ENCODE results near the gene CTSZ.
"Not testable (repeated sequence)": the region's sequence is repeated elsewhere in the genome, so short reads cannot be mapped to it uniquely, and the experiment has no call there.

The CTSZ gene

DNA sequence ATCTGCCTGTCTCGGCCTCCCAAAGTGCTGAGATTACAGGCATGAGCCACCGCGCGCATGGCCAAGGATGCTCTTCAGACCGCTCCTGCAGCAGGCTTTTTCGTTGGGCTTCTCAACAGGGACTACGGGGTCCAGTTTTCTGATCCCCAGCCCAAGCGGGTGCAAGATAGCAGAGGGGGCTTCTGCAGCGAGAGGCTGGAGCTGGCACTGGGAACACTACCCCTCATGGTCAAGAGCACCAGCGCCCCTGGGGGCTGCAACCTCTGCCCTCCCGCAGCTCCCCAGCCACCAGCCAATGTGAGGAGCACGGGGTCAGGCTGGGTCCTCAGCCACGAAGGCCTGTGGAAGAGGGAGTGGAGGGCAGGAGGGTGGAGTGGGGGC, 6.0 kb downstream of the CTSZ start:
- no peak for DNase-seq (ENCODE audit: low read depth in 4 of 4, low spot score in 1 of 4)

DNA sequence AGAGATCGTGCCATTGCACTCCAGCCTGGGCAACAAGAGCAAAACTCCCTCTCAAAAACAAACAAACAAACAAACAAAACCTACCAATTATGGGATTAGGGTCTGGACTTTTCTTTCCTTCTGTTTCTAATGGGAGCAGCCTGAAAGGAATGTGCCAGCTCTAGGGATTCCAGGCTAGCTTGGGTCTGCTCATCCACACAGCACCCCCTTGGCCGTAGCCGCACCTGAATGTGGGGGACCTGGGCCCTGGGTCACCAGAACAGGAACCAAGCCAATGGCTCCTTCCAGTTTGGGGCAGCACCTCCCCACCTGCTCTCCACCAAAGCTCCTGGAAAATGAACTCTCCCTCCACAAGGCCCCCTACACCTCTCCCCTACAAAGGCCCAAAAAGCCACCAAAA, 6.7 kb downstream of the CTSZ start:
- DNase-seq (ENCODE audit: low read depth in 4 of 4, low spot score in 1 of 4): no peak

DNA sequence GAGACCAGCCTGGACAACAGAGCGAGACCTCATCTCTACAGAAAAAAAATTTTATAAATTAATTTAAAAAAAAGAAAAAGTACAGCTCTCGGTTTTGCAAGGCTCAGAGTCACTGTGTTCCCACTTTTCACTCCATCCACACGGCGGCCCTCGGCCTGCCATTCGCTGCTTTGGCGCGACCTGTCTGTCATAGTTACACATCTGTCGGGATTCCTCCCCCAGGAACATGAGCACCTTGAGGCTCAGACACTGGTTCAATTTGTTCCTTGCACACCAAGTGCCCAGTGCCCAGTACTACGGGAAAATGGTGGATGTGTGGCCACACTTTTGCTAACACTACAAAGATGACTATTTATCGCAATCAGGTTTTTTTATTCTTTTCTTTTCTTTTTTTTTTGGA, 8.4 kb downstream of the CTSZ start:
- DNase-seq (ENCODE audit: low read depth in 4 of 4, low spot score in 1 of 4): no peak

DNA sequence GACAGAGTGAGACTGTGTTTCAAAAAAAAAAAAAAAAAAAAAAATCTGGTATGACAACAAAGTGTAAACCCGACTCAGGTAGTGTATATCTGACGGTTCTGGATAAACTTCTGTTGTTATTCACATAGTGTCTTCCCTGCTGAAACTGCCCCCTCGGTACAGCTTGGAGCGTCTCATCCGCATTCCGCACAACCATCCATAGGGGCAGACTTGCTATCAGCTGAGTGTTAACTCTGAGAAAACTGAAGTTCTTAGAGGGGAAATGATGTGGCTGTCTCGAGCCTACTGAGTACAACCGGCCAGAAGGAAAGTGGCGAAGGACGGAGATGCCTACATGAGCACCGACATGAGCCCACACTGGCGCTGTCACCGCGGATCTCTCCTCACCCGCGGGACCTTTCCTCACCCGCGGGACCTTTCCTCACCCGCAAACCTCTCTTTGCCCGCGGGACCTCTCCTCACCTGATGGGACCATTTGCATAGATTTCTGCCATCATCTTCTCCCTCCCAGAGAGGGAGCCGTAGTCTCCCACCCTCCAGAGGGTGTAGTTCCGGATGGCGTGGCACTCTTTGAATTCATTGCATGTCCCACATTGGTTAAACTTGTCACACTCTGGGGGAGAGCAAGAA, 9.8 kb downstream of the CTSZ start:
- no peak for DNase-seq (ENCODE audit: low read depth in 4 of 4, low spot score in 1 of 4)

DNA sequence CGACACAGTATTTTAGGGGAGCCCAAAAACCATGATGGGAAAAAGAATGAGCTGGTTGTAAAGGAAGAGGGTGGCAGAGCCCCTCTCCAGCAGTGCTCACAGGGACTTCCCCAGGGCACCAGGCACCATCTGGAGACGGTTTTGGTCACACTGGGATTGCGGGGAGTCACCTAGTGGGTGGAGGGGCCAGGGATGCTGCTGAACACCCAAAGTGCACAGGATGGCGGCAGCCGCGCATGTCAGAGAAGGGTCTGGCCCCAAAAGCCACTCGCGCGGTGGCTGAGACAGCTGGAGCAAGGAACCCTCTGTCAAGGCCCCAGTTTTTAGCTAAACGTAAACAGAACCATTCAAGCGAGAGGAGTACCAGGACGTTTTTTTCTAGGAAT, 10.8 kb downstream of the CTSZ start:
- DNase-seq (ENCODE audit: low read depth in 4 of 4, low spot score in 1 of 4): no peak

DNA sequence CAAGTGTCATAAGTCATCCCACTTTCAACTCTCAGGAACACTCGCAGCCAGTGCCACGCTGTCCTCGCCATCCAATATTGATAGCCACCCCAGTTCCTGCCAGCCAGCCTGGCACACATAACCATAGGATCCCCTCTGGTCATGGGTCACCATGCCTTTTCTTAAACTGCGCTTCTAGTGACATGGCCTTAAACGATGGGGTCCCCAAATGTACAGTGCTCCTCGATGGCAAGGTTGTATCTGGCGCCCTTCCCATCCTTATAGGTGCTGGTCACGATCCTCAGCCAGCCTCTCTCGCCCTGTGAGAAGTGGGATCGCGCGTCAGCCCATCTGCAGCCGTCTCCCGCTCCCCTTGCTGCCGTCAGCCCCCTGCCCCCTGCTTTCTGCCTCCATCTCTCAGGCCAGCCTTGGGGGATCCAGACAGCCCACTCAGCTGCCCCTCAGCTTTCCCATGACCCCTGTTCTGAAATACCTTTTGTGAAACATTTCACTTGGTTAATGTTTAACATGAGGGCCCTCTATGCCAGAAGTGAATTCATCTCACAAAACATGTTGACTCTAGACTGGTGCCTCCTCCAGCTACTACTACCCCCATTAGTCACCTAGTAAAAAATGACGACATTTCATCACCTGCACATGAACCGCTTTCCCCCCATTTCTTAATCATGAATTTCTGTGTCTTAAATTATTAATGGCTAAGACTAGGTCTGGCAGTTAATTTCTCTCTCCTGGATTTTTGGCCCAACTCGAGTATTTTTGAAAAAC, 11.4 kb downstream of the CTSZ start:
- DNase-seq (ENCODE audit: low read depth in 4 of 4, low spot score in 1 of 4): no peak

DNA sequence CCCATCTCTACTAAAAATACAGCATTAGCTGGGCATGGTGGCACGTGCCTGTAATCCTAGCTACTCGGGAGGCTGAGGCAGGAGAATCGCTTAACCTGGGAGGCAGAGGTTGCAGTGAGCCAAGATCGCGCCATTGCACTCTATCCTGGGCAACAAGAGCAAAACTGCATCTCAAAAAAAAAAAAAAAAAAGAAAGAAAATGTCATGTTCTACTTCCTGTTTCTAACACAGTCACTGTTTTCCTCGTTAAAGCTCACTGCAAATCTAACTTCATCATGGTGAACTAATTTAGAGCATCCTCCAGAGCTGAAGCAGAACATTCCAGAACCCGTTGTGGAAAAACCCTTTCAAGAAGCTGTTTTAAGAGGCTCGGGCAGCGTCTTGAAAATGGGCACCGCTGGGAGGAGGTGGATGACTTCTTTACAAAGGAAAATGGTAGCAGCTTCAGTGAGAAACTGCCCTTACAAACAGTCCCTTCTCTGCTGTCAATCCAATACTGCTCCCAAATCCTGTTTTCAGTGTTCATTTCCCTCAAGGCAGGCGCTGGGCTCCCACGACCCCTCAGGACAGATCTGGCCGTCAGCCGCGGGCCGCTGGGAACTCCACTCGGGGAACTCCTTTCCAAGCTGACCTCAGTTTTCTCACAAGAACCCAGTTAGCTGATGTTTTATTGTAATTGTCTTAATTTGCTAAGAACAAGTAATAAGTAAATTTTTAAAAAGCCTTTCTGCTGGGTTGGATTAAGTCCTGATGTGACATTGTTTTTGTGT, 12.5 kb downstream of the CTSZ start:
- no peak for DNase-seq (ENCODE audit: low read depth in 4 of 4, low spot score in 1 of 4)

DNA sequence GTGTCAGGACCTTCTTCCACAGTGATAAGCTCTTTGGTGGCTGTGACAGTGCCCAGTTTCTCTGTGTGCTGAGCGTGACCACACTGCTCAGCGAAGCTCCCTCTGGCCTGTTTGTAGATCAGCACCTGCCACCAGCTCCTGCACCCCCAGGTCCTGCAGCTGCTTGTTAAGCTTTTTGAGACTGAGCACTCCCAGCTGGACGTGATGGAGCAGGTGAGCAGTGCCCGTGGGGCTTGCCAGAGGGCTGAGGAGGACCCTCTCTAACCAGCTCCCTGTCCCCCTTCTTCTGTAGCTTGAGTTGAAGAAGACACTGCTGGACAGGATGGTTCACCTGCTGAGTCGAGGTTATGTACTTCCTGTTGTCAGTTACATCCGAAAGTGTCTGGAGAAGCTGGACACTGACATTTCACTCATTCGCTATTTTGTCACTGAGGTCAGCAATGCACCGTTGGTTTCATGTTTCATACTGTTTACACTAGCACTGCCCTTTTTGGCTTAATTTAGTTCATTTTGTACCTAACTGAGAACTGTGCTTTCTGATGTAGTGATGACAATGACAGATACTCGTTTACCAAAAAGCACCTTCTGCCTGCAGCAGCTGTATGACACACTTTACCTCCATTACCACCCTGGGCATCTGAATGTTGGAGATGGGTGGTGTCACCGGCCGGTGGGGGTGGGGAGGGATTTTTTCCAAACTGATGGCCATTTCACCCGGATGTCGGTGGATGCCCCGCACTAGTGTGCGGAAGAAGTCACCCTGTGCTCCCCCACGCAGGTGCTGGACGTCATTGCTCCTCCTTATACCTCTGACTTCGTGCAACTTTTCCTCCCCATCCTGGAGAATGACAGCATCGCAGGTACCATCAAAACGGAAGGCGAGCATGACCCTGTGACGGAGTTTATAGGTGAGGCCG, 13.5 kb downstream of the CTSZ start:
- DNase-seq (ENCODE audit: low read depth in 4 of 4, low spot score in 1 of 4): no peak

DNA sequence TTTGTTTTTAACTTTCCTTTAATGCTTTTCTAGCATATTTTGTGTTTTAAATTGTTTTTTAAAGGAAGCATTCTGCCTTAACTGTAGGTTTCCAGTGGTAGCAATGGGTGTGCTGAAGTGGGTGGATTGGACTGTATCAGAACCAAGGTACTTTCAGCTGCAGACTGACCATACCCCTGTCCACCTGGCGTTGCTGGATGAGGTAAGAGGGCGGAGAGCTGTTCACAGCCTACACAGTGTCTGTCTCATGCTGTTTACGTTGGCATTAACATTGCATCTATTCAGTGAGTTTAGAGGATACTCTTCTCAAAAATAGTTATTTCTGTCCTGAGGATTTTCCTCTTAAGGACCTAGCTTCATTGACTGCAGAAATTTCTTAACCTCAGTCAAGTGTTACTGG, 14.1 kb downstream of the CTSZ start:
- DNase-seq (ENCODE audit: low read depth in 4 of 4, low spot score in 1 of 4): no peak

DNA sequence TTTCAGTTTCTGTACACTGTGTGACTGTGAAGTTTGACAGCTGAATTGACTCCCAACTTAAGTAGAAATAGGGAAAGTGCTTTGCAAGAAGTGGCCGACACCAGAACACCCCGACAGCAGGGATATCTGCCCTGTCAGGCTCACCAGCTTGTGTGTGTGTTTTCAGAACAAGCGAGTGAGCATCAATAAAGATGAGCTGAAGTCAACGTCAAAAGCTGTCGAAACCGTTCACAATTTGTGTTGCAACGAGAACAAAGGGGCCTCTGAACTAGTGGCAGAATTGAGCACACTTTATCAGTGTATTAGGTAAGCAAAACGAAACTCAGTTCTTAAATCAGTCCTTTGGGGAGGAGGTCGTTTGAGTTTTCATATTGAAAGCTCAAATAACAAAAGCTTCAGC, 15.3 kb downstream of the CTSZ start:
- DNase-seq (ENCODE audit: low read depth in 4 of 4, low spot score in 1 of 4): no peak

DNA sequence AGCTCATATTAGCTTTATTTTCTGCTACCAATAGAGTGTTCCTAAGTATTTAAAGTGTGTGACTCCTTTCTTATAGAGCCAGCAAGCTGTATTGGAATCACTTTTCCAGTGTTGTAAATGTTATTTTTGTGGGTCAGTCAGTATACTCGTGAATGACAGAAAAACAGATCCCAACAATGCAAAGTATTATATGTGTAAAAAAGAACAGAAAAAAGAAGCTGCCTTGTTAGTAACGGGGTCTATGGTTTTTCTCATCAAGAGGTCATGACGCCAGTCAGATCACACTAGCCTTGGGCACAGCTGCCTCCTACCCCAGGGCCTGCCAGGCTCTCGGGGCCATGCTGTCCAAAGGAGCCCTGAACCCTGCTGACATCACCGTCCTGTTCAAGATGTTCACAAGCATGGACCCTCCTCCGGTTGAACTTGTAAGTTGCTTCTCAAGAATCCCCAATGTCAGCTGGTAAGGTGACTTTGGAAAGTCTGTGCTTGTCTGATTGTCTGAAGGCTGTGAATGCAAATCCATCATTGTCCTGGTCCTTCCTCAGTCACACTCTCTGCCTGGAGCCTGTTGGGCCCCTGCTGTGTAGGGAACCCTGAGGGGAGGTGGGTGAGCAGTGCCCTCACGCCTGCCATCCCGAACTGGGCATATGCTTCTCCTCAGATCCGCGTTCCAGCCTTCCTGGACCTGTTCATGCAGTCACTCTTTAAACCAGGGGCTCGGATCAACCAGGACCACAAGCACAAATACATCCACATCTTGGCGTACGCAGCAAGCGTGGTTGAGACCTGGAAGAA, 16.2 kb downstream of the CTSZ start:
- DNase-seq (ENCODE audit: low read depth in 4 of 4, low spot score in 1 of 4): no peak

DNA sequence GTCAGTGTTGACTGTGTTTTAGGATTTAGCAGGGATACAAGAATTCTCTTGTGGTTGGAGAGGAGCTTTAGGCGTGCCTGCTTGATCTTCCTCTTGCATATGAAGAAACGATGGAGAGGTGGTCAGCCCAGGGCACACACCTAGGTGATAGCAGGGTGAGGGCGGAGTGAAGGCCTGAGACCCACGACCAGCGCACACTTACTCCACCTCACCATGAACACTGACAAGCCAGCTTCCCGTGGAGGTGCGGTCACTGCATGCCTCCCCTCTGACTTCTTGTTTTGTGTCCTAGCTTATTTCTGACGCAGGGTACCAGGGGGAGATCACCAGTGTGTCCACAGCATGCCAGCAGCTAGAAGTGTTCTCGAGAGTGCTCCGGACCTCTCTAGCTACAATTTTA, 17.9 kb downstream of the CTSZ start:
- no peak for DNase-seq (ENCODE audit: low read depth in 4 of 4, low spot score in 1 of 4)

DNA sequence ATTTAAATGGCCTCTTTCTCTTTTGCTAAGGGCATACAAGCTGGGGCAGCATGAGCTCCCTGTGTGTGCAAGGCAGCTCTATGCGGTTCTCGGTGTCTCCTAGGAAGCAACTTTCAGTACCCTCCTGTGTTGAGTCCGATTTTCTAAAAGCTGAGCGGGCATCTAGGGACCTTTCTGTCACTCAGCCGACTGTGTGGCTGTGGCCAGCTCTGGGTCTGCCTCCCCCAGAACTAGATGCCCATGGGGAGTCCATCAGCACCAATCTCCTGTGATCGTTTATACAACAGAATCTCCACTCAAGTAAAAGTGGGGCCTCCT, 18.5 kb downstream of the CTSZ start:
- no peak for DNase-seq (ENCODE audit: low read depth in 4 of 4, low spot score in 1 of 4)

DNA sequence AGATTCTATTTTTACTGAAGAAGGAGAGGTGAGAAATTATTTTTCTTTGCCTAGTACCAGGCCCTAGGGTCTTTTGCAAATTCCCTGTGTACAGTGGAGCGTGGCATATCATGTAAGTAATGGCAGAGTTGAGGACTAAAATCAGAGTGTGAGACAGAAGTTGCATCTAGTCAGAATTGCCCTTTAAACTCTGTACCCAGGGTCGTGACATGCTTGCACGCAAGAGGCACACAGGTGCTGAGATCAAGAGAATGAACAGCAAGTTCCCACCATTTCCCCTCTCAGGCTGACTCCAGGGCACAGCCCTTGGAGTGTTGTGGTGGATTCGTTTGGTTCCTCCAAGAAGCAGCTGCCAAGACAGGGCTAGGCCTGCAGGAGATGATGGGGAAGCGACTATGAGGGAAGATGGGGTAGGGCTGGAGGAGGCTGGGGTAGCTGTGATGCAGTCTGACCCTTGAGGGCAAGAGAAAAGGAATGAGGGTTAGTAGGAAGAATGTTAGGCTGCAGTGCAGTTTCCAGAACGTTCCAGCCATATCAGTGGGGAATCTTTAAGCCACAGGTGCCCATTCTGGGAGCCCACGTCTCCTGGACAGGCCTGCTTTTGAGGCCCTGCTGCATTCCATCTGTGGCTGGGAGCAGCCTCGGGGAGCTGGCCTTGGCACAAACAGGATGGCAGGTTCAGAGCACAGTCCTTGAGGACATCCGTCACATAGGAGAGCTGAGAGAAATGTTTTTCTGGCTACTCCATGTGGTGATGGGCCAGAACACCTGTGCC, 19.1 kb downstream of the CTSZ start:
- no peak for DNase-seq (ENCODE audit: low read depth in 4 of 4, low spot score in 1 of 4)

DNA sequence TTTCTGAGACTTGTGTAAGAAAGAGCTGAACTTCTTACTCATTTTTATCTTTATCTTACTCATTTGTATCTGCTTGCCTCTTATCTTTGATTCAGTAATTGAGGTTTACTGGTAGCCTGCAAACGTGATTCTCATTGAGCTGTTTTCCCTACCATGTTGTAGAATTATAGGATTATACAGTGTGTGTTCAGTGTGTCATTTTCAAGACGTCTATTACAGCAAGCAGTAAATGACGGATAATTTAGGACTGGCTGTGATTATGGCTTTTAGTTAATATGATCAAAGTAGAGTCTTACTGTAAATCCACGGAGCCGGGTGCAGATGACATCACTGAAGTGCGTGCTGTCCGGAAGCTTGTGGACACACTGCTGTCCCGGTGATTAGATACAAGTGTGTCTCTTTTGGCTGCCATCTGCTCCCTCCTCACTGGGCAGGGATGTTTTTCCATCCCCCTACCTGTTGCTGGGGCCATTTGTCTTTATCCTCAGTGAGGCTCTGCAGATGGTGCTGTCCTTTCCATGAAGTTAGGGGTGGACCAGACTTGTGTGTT, 20.0 kb downstream of the CTSZ start:
- no peak for DNase-seq (ENCODE audit: low read depth in 4 of 4, low spot score in 1 of 4)

DNA sequence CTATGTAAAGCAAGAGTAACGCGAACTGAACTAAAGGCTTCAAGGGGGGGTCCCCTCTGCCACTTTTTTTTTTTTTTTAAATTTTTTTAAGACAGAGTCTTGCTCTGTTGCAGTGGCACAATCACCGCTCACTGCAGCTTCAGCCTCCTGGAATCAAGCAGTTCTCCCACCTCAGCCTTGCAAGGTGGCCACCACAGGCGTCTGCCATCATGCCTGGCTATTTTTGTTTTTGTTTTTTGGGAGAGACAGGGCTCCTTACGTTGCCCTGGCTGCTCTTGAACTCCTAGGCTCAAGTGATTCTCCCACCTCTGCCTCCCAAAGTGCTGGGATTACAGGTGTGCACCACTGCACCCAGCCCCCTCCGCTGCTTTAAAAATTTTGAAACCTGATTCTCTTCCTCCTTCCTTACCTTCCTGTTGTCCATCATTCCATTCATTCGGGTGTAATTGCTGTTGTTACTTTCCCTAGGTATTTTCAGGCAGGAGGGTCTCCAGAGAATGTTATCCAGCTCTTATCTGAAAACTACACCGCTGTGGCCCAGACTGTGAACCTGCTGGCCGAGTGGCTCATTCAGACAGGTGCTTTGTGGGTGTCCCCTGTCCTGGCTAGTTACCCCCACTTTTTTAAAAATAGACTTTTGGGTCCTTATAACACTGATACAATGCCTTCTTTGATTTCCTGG, 20.6 kb downstream of the CTSZ start:
- no peak for DNase-seq (ENCODE audit: low read depth in 4 of 4, low spot score in 1 of 4)

DNA sequence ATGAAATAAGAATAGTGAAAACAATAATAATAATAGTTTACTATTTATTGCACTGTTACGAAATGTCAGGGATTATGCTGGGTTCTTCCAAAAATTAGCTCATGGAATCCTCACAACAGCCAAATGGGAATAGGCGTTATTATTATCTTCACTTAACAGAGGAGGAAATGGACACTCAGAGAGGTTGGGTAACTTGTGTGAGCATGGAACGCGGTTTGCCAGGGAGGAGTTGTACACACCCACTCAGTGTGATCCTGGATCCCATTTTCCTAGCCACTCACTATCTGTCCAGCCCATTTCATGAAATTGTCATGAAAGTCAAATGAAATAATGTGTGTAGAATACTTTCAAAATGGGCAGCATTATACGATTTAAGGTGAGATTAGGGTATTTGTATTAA, 21.4 kb downstream of the CTSZ start:
- no peak for DNase-seq (ENCODE audit: low read depth in 4 of 4, low spot score in 1 of 4)

DNA sequence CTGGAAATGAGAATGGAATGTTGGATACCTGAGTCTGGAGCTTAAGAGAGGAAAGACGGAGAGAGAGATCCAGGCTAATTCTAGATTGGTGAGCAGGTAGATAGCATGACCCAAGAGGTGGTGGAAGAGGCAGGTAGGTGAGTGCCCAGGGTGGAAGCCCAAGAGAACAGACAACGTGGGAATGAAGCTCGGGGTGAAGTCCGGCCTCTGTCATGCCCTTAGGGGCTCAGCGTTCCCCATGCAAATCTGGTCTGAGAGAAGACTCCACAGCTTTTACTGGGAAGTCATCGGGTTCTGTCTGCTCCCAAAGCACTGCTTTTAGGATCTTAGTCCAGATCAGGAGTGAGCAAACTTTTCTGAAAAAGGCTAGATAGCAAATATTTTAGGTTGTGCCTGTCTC, 22.4 kb downstream of the CTSZ start:
- DNase-seq (ENCODE audit: low read depth in 4 of 4, low spot score in 1 of 4): no peak

DNA sequence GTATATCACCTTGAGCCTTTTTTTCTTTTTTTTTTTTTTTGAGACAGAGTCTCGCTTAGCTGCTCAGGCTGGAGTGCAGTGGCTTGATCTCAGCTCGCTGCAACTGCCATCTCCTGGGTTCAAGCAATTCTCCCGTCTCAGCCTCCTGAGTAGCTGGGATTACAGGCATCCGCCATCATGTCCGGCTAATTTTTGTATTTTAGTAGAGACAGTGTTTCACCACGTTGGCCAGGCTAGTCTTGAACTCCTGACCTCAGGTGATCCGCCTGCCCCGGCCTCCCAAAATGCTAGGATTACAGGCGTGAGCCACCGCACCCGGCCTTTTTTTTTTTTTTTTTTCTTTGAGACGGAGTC, 24.0 kb downstream of the CTSZ start:
- not testable (repeated sequence) for DNase-seq (ENCODE audit: low read depth in 4 of 4, low spot score in 1 of 4)

Data from stimulated activated CD4-positive, alpha-beta T cell treated with anti-CD3 and anti-CD28 coated beads, Interleukin-1b, Interleukin-23, amount 100 ng/mL, for 24 hours (primary cell).